Cardiac muscle cell (in vitro differentiated cells and primary cell): ENCODE measurements around the gene HOXD9. TPM values are rescaled to one million over a fixed set of nuclear protein-coding genes. Genes with fewer than 3 reads are reported as not detected.

Experiments
- DNase-seq, 2 donors: peaks; one replicate each; pipeline versions ENCODE4 v3.0.0 to v3.0.0-alpha.2; 2010 to 2017; ENCODE audit warnings: low read depth in 1 of 2, low spot score in 1 of 2
- H3K27ac ChIP-seq: fragments of 200-600 bp; sonication (generic); 2 replicates; pipeline ENCODE4 v1.5.1; 2016
- H3K27me3 ChIP-seq: fragments of 200-600 bp; sonication (generic); 2 replicates; pipeline ENCODE4 v1.6.0; 2016; ENCODE audit warnings: control low read depth
- H3K36me3 ChIP-seq: fragments of 200-600 bp; sonication (generic); 2 replicates; pipeline ENCODE4 v1.5.1; 2016; ENCODE audit warnings: control low read depth
- H3K4me1 ChIP-seq: fragments of 200-600 bp; sonication (generic); 2 replicates; pipeline ENCODE4 v1.8.1; 2017; ENCODE audit warnings: low read depth, mild to moderate bottlenecking, mixed run types
- H3K4me3 ChIP-seq: fragments of 200-600 bp; sonication (generic); 2 replicates; pipeline ENCODE4 v1.5.1; 2016; ENCODE audit warnings: mild to moderate bottlenecking
- H3K9me3 ChIP-seq: fragments of 200-600 bp; sonication (generic); 2 replicates; pipeline ENCODE4 v1.5.1; 2017; ENCODE audit warnings: low read depth, mild to moderate bottlenecking, control low read depth
- polyA plus RNA-seq: library from polyadenylated mRNA; unstranded; fragments of >200 nt; fragmentation: Nextera tagmentation; extraction: Ambion mirVana; gene quantifications from 2 replicates; pipeline ENCODE4 v1.2.1, GENCODE V29; 2016
- total RNA-seq: library from RNA; depleted of rRNA; stranded (reverse); fragments of >200 nt; gene quantifications from 2 replicates; pipeline ENCODE4 v1.2.3, GENCODE V29; 2016
- TF ChIP-seq, protein P1 (sequence below): IDR thresholded peaks from 2 replicates; pipeline ENCODE4 v1.5.1; 2012; ENCODE audit warnings: low read depth, mild to moderate bottlenecking, low read length

Gene HOXD9
- total and polyA plus RNA-seq, 2 experiments from 2014 or later = not detected

DNA sequence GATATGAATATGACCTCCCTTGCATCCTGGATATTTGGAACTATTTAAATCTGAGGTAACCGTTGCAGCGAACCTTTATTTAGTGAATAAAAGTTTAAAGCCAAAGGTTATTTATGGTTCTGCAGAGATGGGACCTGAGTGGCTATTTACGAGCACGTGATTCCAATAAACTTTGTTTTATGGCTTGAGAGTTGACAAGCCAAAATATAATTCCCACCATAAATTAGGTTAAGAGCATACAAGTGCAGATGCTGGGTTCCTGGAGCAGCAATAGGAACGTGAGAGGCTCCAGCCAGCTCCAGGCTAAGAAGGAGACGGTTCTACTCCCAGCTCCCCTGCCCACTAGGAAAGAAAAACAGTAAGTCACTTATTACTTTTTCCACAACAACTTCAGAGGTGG, 23.6 kb downstream of the HOXD9 start:
- Histone ChIP-seq H3K9me3 (no peaks in the 10 kb centered on the region), H3K4me1 (no peaks in the 10 kb centered on the region), H3K4me3 (no peak overlapping the region), H3K27ac (no peak overlapping the region), H3K27me3 (peaks cover 100% of the 10 kb centered on the region), H3K36me3 (no peaks in the 10 kb centered on the region)
- TF ChIP-seq, protein P1, sequence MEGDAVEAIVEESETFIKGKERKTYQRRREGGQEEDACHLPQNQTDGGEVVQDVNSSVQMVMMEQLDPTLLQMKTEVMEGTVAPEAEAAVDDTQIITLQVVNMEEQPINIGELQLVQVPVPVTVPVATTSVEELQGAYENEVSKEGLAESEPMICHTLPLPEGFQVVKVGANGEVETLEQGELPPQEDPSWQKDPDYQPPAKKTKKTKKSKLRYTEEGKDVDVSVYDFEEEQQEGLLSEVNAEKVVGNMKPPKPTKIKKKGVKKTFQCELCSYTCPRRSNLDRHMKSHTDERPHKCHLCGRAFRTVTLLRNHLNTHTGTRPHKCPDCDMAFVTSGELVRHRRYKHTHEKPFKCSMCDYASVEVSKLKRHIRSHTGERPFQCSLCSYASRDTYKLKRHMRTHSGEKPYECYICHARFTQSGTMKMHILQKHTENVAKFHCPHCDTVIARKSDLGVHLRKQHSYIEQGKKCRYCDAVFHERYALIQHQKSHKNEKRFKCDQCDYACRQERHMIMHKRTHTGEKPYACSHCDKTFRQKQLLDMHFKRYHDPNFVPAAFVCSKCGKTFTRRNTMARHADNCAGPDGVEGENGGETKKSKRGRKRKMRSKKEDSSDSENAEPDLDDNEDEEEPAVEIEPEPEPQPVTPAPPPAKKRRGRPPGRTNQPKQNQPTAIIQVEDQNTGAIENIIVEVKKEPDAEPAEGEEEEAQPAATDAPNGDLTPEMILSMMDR = no peak
- no peak for DNase-seq

DNA sequence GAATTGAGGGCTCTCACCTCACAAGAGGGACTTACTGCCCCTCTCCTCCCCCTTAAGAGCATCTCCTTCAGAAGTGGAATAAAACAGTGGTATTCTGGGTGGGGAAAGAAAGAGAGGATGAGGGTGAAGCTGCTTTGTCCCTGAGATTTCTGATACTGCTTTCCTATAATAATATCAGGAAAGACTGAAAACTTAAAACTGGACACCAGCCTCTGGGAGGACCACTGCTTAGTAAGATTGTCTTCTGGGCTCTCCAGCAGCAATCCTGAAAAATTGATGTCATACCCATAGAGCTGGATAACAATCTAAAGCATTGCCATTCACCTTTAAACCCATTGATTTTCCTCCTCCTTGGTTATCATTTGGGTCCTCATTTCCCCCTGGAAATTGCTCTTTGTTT, 24.1 kb downstream of the HOXD9 start:
- Histone ChIP-seq H3K4me3 (no peak overlapping the region), H3K27me3 (peaks cover 100% of the 10 kb centered on the region), H3K9me3 (no peaks in the 10 kb centered on the region), H3K4me1 (no peaks in the 10 kb centered on the region), H3K27ac (no peak overlapping the region), H3K36me3 (no peaks in the 10 kb centered on the region)
- TF ChIP-seq, protein P1 = no peak
- DNase-seq = no peak

DNA sequence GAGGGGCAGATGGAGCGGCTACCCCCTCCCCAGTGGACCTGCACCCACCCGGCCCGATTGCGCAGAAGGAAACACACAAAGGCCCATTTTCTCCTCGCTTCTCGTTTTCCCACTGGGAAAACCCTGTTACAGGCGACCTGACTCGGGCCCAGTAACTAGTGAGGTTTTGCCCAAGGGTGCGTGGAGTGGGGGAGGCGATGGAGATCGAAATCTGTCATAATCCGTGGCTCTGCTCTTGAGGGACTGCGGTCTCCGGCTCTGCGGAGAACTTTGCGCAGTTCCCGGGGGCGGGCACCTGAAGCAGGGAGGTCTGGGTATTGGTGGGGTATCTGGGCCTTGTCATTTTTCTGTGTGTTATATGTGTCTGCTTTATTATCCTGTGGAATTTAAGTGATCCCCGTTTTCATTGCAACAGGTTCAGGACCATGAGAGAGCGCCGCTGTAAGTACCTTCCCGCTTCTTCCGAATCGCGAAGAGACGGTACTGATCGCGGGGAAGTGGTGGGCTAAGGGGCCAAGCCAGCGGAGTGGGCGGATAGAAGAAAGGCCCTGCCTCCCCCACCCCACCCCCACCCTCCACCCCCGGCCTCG, 24.8 kb downstream of the HOXD9 start:
- H3K27ac ChIP-seq = no peak overlapping the region

DNA sequence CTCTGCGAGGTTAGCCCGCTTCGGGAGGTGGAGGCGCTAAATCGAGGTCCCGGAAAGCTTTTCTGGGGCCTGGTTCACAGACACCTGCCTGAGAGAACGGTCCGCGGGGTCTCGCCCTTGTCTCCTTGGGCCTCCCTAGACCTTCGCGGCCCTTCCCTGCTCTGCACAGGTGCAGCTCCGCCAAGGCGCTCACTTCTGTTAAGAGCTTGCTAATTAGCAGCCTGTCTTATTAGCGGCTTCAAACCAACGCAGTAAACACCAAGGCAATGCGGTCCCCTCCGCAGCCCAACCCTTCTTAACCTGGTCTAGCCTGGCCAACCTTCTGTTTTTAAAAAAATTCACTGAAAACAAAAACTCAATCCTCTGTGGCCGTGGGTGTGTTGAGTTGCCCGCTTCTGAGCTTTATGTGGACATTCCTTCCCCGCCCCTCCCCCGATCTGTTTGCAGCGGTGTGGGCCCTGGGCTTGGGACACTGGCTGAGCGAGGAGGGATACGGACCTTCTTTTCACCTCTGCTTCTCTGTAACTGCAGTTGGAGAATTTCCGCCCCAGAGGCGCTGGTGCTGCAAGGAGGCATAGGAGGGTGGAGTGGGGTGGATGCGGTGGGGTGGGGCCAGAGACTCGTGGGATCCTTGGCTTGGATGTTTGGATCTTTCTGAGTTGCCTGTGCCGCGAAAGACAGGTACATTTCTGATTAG, 25.4 kb downstream of the HOXD9 start:
- H3K9me3 ChIP-seq = no peaks in the 10 kb centered on the region
- no peaks in the 10 kb centered on the region for H3K36me3 ChIP-seq
- no peak overlapping the region for H3K27ac ChIP-seq
- no peak for DNase-seq
- no peaks in the 10 kb centered on the region for H3K4me1 ChIP-seq
- H3K4me3 ChIP-seq = no peak overlapping the region
- H3K27me3 ChIP-seq = peaks cover 100% of the 10 kb centered on the region
- TF ChIP-seq, protein P1 = no peak

More for the DNA sequence above, 24.8 kb downstream of the HOXD9 start:
- DNase-seq = no peak
- Histone ChIP-seq H3K4me3 (no peak overlapping the region), H3K4me1 (no peaks in the 10 kb centered on the region), H3K9me3 (no peaks in the 10 kb centered on the region), H3K36me3 (no peaks in the 10 kb centered on the region), H3K27me3 (peaks cover 100% of the 10 kb centered on the region)
- TF ChIP-seq, protein P1 = no peak

DNA sequence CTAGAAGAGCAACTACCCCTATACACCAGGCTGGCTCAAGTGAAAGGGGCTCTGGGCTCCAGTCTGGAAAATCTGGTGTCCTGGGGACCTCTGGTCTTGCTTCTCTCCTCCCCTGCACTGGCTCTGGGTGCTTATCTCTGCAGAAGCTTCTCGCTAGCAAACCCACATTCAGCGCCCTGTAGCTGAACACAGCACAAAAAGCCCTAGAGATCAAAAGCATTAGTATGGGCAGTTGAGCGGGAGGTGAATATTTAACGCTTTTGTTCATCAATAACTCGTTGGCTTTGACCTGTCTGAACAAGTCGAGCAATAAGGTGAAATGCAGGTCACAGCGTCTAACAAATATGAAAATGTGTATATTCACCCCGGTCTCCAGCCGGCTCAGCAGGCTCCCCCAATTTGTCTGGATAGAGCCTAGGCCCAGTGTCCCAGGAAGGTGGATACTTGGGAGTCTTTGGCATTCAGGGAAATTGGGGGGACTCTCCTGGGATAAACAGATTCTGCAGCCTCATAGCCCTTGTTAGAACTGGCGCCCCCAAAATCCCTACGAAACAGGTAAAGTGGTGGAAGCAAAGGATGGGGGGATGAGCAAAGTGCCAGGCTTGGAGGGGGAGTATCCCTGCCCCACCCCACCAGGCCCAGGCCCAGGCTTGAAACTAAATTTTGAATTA, 26.4 kb downstream of the HOXD9 start:
- Histone ChIP-seq H3K4me1 (no peaks in the 10 kb centered on the region), H3K27me3 (peaks cover 100% of the 10 kb centered on the region), H3K4me3 (no peak overlapping the region), H3K36me3 (no peaks in the 10 kb centered on the region), H3K27ac (no peak overlapping the region), H3K9me3 (no peaks in the 10 kb centered on the region)
- no peak for DNase-seq
- TF ChIP-seq, protein P1 = no peak
